K562 (cell line): Measurements from ENCODE around the gene MRNIP. TPM values are rescaled to one million over a fixed set of nuclear protein-coding genes. Genes with fewer than 3 reads are reported as not detected.

Experiments used
- CBX3 ChIP-seq, 2 experiments: IDR thresholded peaks; 1 replicate in 1 of 2; 2 replicates in 1 of 2; pipeline ENCODE4 v1.6.1; 2012; ENCODE audit warnings: inconsistent platforms in 2 of 2, low read length in 2 of 2, borderline replicate concordance in 1 of 2, control low read depth in 1 of 2
- EP400 ChIP-seq: fragments of 450-650 bp; IDR thresholded peaks from 2 replicates; pipeline ENCODE4 v1.6.1; 2017; ENCODE audit warnings: antibody characterized with exemption, mild to moderate bottlenecking, moderate library complexity
- FOXK2 ChIP-seq, 2 experiments: fragments of 450-650 bp; IDR thresholded peaks in 1 of 2; conservative IDR thresholded peaks in 1 of 2; 2 replicates each; pipeline ENCODE4 v1.6.1; 2016; ENCODE audit warnings: low read depth in 2 of 2, mild to moderate bottlenecking in 1 of 2
- GATAD2A ChIP-seq: fragments of 450-650 bp; IDR thresholded peaks from 2 replicates; pipeline ENCODE4 v1.6.1; 2017
- ILK ChIP-seq: fragments of 450-650 bp; IDR thresholded peaks from 2 replicates; pipeline ENCODE4 v1.6.1; 2016; ENCODE audit warnings: missing genetic modification characterization, low read depth, mild to moderate bottlenecking, missing compliant biosample characterization, moderate library complexity, borderline replicate concordance
- MCM5 ChIP-seq: fragments of 450-650 bp; IDR thresholded peaks from 2 replicates; pipeline ENCODE4 v1.6.1; 2016; ENCODE audit warnings: low read depth
- NUFIP1 ChIP-seq: fragments of 450-650 bp; IDR thresholded peaks from 2 replicates; pipeline ENCODE4 v1.6.1; 2018; ENCODE audit not compliant: partially characterized antibody
- POLR2AphosphoS5 ChIP-seq: IDR thresholded peaks from 2 replicates; pipeline ENCODE4 v1.6.1; 2011; ENCODE audit warnings: mild to moderate bottlenecking, low read depth, low read length, moderate library complexity; ENCODE audit not compliant: control insufficient read depth, insufficient read depth
- TAF7 ChIP-seq: fragments of 450-650 bp; IDR thresholded peaks from 2 replicates; pipeline ENCODE4 v1.6.1; 2016; ENCODE audit warnings: missing genetic modification characterization, missing compliant biosample characterization
- TEAD4 ChIP-seq, 2 experiments: sonication (generic) in 1 of 2; formaldehyde crosslinking in 1 of 2; IDR thresholded peaks; 2 replicates each; pipeline versions ENCODE4 v1.6.1 to v1.8.0; 2012 to 2022; ENCODE audit warnings: borderline replicate concordance in 1 of 2, inconsistent platforms in 1 of 2, low read length in 1 of 2, mild to moderate bottlenecking in 1 of 2, missing genetic modification reagents in 1 of 2
- THRB ChIP-seq: fragments of 450-650 bp; formaldehyde crosslinking; conservative IDR thresholded peaks from 2 replicates; pipeline ENCODE4 v1.4.0; 2022; ENCODE audit warnings: mild to moderate bottlenecking, missing genetic modification characterization
- ZBTB1 ChIP-seq: sonication (generic); formaldehyde crosslinking; IDR thresholded peaks from 2 replicates; pipeline ENCODE4 v1.8.1; 2023; ENCODE audit warnings: missing genetic modification reagents, low read depth, mild to moderate bottlenecking, borderline replicate concordance
- ZNF197 ChIP-seq: fragments of 200-800 bp; sonication (Bioruptor generic); IDR thresholded peaks from 2 replicates; pipeline ENCODE4 v1.6.1; 2016; ENCODE audit warnings: low read depth, missing genetic modification characterization, missing compliant biosample characterization
- ZNF408 ChIP-seq: fragments of 250-450 bp; sonication (Bioruptor Pico); IDR thresholded peaks from 2 replicates; pipeline ENCODE4 v1.4.0; 2020; ENCODE audit warnings: low read depth, mild to moderate bottlenecking, moderate library complexity
- ZNF695 ChIP-seq: fragments of 450-650 bp; formaldehyde crosslinking; IDR thresholded peaks from 2 replicates; pipeline ENCODE4 v1.4.0; 2020; ENCODE audit warnings: mild to moderate bottlenecking, moderate library complexity
- ZNF766 ChIP-seq: fragments of 200-800 bp; sonication (Bioruptor generic); conservative IDR thresholded peaks from 2 replicates; pipeline ENCODE4 v1.6.1; 2016; ENCODE audit warnings: missing genetic modification characterization, missing compliant biosample characterization
- polyA plus RNA-seq, 8 experiments: library from polyadenylated mRNA; depleted of rRNA in 4 of 8; stranded (reverse) in 5 of 8; unstranded in 3 of 8; fragments of >200 nt; fragmentation: Nextera tagmentation in 2 of 8; fragmentation: Illumina TruSeq in 1 of 8; extraction: Ambion mirVana in 2 of 8; extraction: Trizol in 1 of 8; gene quantifications; 2 replicates each; pipeline versions ENCODE4 v1.2.1 to v1.2.3, GENCODE V29; 2011 to 2014; ENCODE audit warnings: inconsistent platforms in 1 of 8, missing spikeins in 1 of 8
- total RNA-seq, 7 experiments: library from RNA; depleted of rRNA in 6 of 7; stranded (reverse); fragments of >200 nt in 6 of 7; fragmentation: Illumina TruSeq in 2 of 7; extraction: Trizol in 2 of 7; gene quantifications; 2 replicates each; pipeline versions ENCODE4 v1.2.1 to v1.2.3, GENCODE V29; 2011 to 2021; ENCODE audit warnings: low replicate concordance in 1 of 7
- TF ChIP-seq, protein P1 (sequence below), 2 experiments: fragments of 450-650 bp in 1 of 2; sonication (generic) in 1 of 2; formaldehyde crosslinking in 1 of 2; IDR thresholded peaks in 1 of 2; conservative IDR thresholded peaks in 1 of 2; 2 replicates each; pipeline versions ENCODE4 v1.6.1 to v1.8.1; 2016 to 2023; ENCODE audit warnings: mild to moderate bottlenecking in 2 of 2, moderate library complexity in 2 of 2, inconsistent platforms in 1 of 2, missing genetic modification reagents in 1 of 2
- TF ChIP-seq, protein P2 (sequence below): fragments of 450-650 bp; IDR thresholded peaks from 2 replicates; pipeline ENCODE4 v1.6.1; 2017; ENCODE audit warnings: antibody characterized with exemption, mild to moderate bottlenecking
- TF ChIP-seq, protein P3 (sequence below): fragments of 250-450 bp; sonication (Bioruptor Pico); IDR thresholded peaks from 2 replicates; pipeline ENCODE4 v1.5.0; 2022; ENCODE audit warnings: mild to moderate bottlenecking

MRNIP gene
- total and polyA plus RNA-seq, 9 of the 15 experiments (the other 6 are each of a cell fraction or from before 2014, with no cell fraction given): 3.6 to 39.0 (median 16.8) TPM

DNA sequence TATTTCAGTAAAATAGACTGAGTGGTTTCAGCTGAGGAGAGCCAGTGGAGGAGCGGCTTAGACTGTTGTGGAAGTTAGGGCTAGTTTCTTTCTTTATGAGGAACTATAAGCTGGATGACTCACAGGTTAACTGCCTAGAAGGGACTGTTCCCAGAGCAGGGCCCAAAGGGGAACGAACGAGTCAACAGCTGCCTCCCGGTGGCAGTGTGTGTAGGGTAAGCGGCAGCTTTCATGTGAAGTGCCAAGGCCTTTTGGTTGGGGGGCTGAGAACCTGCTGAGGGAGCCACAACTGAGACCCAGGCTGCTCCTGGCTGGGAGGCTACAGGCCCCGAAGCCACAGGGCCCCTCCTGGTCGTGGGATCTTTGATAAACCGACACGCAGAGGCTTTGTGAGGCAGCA is 30.9 kb downstream of the MRNIP start (continued):
- TF ChIP-seq THRB (CRISPR knock-in tag) (0 out of 2 replicates have a peak, but pooled peaks have one; percentile 8), ZNF695 (CRISPR knock-in tag) (no peak), NUFIP1 (no peak), EP400 (no peak), MCM5 (no peak), ILK (tag) (no peak), TEAD4 (IDR thresholded peaks at IDR 0.05; ENCODE audit: low read length) (no peak), TEAD4 (CRISPR knock-in tag; IDR thresholded peaks at IDR 0.05; ENCODE audit: borderline replicate concordance) (no peak), ZNF408 (CRISPR knock-in tag) (no peak), GATAD2A (no peak), TAF7 (tag) (no peak), FOXK2 (conservative IDR thresholded peaks at IDR 0.05 in 1 of 2, IDR thresholded peaks at IDR 0.05 in 1 of 2; ENCODE audit: low read depth in 2 of 2) (no peak), ZNF766 (CRISPR knock-in tag) (no peak), ZBTB1 (CRISPR knock-in tag) (no peak), POLR2AphosphoS5 (0 out of 2 replicates have a peak, but pooled peaks have one; percentile 36), ZNF197 (CRISPR knock-in tag) (no peak), CBX3 (IDR thresholded peaks at IDR 0.05; ENCODE audit: borderline replicate concordance in 1 of 2, low read length in 2 of 2) (no peak)
- TF ChIP-seq, protein P1, sequence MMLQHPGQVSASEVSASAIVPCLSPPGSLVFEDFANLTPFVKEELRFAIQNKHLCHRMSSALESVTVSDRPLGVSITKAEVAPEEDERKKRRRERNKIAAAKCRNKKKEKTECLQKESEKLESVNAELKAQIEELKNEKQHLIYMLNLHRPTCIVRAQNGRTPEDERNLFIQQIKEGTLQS (IDR thresholded peaks at IDR 0.05): 0 out of 2 replicates have a peak, but pooled peaks have one; percentile 11
- TF ChIP-seq, protein P1 (CRISPR knock-in tag; conservative IDR thresholded peaks at IDR 0.05): no peak
- TF ChIP-seq, protein P2, sequence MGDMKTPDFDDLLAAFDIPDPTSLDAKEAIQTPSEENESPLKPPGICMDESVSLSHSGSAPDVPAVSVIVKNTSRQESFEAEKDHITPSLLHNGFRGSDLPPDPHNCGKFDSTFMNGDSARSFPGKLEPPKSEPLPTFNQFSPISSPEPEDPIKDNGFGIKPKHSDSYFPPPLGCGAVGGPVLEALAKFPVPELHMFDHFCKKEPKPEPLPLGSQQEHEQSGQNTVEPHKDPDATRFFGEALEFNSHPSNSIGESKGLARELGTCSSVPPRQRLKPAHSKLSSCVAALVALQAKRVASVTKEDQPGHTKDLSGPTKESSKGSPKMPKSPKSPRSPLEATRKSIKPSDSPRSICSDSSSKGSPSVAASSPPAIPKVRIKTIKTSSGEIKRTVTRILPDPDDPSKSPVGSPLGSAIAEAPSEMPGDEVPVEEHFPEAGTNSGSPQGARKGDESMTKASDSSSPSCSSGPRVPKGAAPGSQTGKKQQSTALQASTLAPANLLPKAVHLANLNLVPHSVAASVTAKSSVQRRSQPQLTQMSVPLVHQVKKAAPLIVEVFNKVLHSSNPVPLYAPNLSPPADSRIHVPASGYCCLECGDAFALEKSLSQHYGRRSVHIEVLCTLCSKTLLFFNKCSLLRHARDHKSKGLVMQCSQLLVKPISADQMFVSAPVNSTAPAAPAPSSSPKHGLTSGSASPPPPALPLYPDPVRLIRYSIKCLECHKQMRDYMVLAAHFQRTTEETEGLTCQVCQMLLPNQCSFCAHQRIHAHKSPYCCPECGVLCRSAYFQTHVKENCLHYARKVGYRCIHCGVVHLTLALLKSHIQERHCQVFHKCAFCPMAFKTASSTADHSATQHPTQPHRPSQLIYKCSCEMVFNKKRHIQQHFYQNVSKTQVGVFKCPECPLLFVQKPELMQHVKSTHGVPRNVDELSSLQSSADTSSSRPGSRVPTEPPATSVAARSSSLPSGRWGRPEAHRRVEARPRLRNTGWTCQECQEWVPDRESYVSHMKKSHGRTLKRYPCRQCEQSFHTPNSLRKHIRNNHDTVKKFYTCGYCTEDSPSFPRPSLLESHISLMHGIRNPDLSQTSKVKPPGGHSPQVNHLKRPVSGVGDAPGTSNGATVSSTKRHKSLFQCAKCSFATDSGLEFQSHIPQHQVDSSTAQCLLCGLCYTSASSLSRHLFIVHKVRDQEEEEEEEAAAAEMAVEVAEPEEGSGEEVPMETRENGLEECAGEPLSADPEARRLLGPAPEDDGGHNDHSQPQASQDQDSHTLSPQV: no peak
- TF ChIP-seq, protein P3, sequence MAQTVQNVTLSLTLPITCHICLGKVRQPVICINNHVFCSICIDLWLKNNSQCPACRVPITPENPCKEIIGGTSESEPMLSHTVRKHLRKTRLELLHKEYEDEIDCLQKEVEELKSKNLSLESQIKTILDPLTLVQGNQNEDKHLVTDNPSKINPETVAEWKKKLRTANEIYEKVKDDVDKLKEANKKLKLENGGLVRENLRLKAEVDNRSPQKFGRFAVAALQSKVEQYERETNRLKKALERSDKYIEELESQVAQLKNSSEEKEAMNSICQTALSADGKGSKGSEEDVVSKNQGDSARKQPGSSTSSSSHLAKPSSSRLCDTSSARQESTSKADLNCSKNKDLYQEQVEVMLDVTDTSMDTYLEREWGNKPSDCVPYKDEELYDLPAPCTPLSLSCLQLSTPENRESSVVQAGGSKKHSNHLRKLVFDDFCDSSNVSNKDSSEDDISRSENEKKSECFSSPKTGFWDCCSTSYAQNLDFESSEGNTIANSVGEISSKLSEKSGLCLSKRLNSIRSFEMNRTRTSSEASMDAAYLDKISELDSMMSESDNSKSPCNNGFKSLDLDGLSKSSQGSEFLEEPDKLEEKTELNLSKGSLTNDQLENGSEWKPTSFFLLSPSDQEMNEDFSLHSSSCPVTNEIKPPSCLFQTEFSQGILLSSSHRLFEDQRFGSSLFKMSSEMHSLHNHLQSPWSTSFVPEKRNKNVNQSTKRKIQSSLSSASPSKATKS (CRISPR knock-in tag): no peak
